Cardiac fibroblast (primary cell): ENCODE results near the gene COX4I2.

Experiments used
- DNase-seq, 2 donors: peaks; one replicate each; pipeline versions ENCODE4 v3.0.0 to v3.0.0-alpha.2; 2010; ENCODE audit warnings: low read depth in 2 of 2
- H3K4me3 ChIP-seq, 2 donors: replicated peaks in 1 of 2; 1 replicate in 1 of 2; 2 replicates in 1 of 2; pipeline ENCODE4 v1.5.1; 2011; ENCODE audit warnings: low read depth in 2 of 2, low read length in 2 of 2, mild to moderate bottlenecking in 2 of 2, moderate library complexity in 1 of 2
- CTCF ChIP-seq: IDR thresholded peaks from one replicate; pipeline ENCODE4 v1.5.1; 2011; ENCODE audit warnings: low read depth, mild to moderate bottlenecking, low read length, inconsistent platforms

COX4I2 gene

DNA sequence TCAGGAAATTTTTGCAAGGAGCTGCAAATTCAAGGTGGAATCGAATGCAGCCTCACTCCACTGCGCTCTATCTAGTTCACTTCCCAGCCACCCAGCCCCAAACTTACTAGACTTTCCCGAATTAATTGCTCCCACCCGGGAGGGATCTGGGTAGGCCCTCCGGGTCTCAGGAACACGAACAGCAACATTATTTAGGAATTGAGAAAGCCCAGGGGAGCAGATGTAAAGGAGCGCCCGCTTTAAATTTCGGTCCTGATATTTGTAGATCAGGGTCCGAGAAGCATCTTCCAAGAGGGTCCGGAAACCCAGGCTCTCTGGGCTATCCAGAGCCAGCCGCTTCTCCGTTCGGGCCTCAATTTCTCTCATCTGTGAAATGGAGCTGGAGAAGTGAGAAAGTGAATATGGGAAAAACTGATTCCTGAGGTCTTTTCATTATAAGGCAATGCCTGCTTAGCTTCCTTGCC, 33.1 kb upstream of the COX4I2 start:
- DNase-seq, result no peak
- peak overlapping the region; percentile 82 to 91 for H3K4me3 ChIP-seq
- no peak for TF ChIP-seq CTCF

- peak; percentile 96 to 98 for DNase-seq
- no peak for TF ChIP-seq CTCF
- peak within 1 kb of the TSS; percentile 82 to 91 for H3K4me3 ChIP-seq
Observed at GRCh38 chr20:31605031-31605901, 32.4 kb upstream of the COX4I2 start, which contains the start of gene ID1. Gene ID1, plus strand, starts transcription at chr20:31605289. Its CDS starts 99 bp downstream, at chr20:31605388.

DNA sequence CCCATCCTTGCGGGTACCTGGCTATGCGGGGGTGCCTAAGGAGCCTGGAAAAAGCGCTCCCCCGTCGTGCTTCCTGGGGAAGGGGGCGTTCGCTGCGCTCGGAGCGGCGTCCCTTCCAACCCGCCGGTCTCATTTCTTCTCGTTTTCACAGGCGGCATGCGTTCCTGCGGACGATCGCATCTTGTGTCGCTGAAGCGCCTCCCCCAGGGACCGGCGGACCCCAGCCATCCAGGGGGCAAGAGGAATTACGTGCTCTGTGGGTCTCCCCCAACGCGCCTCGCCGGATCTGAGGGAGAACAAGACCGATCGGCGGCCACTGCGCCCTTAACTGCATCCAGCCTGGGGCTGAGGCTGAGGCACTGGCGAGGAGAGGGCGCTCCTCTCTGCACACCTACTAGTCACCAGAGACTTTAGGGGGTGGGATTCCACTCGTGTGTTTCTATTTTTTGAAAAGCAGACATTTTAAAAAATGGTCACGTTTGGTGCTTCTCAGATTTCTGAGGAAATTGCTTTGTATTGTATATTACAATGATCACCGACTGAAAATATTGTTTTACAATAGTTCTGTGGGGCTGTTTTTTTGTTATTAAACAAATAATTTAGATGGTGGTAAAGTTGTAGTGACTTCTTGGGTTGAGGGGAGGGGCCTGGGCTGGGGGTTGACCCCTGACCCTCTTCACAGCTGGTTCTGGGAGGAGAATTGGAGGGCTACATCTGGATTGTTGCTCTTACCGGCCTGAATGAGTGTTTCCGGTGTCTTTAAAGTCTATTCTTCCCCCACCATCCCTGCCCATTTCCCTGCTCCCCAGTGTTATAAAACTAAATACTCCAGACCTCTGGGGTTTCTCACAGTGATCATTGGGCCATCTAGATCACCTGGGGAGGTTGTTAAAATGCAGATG, 31.6 kb upstream of the COX4I2 start:
- DNase-seq, result peak; percentile 32 to 34
- TF ChIP-seq CTCF, result no peak
- peak overlapping the region; percentile 82 to 91 for H3K4me3 ChIP-seq

DNA sequence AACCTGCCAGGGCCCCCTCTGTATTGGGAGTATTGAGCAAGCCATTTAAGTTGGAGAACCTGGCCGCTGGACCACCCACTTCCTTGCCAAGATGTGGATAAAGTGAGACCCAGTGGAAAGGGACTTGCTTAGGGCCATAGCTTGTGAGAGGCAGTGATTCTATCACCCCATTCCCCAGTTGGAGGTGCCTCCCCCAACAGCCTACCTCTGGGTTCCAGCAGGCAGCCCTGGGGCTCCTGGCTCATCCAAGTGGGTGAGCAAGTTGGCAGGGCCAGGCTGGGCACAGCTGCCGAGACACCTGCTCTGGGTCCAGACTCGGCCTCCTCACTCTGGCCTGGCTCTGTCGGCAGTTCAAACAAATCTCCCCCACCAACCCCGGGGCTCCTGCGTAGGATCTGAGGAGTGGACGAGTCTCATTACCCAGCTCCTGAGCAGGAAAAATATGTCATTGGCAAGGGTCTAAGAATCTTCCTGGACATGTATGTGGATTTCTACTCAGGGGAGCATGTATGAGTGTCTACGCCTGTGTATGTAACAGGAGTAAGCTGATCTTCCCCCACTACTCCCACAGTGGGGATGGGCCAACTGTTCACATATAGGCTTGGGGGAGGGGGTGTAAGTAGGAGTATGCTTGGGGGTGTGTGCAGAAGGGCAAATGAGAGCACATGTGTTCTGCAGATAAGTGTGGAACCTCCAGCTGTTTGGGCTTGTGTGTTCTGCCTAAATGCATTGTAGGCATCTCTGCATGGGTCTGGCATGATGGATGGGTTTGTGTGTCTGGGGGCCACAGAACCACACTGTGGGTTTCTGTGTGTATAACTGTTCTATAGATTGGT, 30.7 kb upstream of the COX4I2 start:
- DNase-seq, result peak; percentile 59 to 92
- no peak for TF ChIP-seq CTCF
- H3K4me3 ChIP-seq, result peak overlapping the region; percentile 82 to 91

- DNase-seq, result peak in 1 of 2 donors; percentile 54
- H3K4me3 ChIP-seq, result peak overlapping the region in 1 of 2 donors; percentile 82
- TF ChIP-seq CTCF, result no peak
Observed at GRCh38 chr20:31607640-31608250, 30.0 kb upstream of the COX4I2 start.
